NB4 (cell line): ENCODE results near the gene FOXF1.

Experiments
- DNase-seq: peaks from one replicate; pipeline ENCODE4 v3.0.0; 2010; ENCODE audit warnings: low read depth
- H3K4me3 ChIP-seq: one replicate; pipeline ENCODE4 v1.5.1; 2011; ENCODE audit warnings: mild to moderate bottlenecking, low read depth, low read length, moderate library complexity
- MYC ChIP-seq: IDR thresholded peaks from 2 replicates; pipeline ENCODE4 v1.6.1; 2011; ENCODE audit warnings: low read depth, low read length
- POLR2A ChIP-seq: IDR thresholded peaks from 2 replicates; pipeline ENCODE4 v1.6.1; 2011; ENCODE audit warnings: mild to moderate bottlenecking; ENCODE audit not compliant: insufficient read length; ENCODE audit errors: extremely low read depth
- TF ChIP-seq, protein P1 (sequence below): IDR thresholded peaks from one replicate; pipeline ENCODE4 v1.5.1; 2012; ENCODE audit warnings: low read depth, low read length
- TF ChIP-seq, protein P2 (sequence below): IDR thresholded peaks from 2 replicates; pipeline ENCODE4 v1.6.1; 2011; ENCODE audit warnings: low read depth, low read length

Gene FOXF1

DNA sequence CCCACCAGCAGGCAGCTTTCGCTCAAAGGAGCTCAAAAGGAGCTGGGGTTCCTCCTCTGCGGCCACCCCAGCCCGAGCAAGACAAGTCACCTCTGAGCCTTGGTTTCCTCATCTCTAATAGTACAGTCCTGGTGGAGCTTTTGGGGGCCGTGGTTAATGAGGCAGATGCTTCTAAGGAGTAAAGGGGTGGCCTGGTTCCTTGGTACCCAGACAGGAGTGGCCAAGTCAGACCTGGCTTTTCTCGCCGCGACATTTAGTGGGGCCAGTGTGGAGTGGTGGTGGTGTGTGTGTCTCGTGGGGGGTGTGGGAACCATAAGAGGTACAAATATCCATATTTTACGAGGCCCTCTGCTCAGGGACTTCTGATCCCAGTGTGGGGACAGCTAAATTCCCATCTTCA is 6.7 kb downstream of the FOXF1 start:
- DNase-seq: no peak
- TF ChIP-seq, protein P1, sequence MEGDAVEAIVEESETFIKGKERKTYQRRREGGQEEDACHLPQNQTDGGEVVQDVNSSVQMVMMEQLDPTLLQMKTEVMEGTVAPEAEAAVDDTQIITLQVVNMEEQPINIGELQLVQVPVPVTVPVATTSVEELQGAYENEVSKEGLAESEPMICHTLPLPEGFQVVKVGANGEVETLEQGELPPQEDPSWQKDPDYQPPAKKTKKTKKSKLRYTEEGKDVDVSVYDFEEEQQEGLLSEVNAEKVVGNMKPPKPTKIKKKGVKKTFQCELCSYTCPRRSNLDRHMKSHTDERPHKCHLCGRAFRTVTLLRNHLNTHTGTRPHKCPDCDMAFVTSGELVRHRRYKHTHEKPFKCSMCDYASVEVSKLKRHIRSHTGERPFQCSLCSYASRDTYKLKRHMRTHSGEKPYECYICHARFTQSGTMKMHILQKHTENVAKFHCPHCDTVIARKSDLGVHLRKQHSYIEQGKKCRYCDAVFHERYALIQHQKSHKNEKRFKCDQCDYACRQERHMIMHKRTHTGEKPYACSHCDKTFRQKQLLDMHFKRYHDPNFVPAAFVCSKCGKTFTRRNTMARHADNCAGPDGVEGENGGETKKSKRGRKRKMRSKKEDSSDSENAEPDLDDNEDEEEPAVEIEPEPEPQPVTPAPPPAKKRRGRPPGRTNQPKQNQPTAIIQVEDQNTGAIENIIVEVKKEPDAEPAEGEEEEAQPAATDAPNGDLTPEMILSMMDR: no peak
- TF ChIP-seq, protein P2, sequence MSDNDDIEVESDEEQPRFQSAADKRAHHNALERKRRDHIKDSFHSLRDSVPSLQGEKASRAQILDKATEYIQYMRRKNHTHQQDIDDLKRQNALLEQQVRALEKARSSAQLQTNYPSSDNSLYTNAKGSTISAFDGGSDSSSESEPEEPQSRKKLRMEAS: no peak
- TF ChIP-seq POLR2A (no peak), MYC (no peak)
- H3K4me3 ChIP-seq: no peak overlapping the region

DNA sequence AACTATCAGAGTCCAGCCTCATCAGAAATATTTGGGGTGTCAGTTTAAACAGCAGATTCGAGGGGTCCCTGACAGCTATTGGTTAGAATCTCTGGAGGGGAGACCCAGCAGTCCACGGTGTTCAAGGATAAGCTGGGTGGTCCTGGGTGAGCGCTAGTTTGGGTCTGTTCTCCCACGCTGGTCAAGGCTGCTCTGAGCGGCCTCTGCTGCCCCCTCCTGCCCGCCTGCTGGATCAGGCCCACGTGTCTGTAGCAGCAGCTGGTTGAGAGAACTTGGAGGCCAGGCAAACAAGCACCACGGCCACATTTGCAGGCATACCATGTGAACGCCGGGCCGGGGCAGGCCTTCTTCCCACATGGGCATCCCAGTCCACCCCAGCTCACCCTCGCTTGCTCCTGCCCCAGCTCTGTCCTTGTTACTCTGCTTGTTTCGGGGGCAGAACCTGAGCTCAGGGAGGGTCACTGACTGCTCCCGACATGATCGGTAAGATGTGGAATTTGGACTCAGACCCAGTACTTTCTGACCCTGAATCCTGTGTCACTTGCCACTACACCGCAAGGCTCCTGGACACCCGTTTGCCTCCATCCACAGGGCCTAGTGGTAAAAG is 7.4 kb downstream of the FOXF1 start:
- no peak overlapping the region for H3K4me3 ChIP-seq
- DNase-seq: peak; percentile 79
- TF ChIP-seq POLR2A (no peak), MYC (peak; percentile 81)
- TF ChIP-seq, protein P1: peak; percentile 82
- TF ChIP-seq, protein P2: peak; percentile 95

DNA sequence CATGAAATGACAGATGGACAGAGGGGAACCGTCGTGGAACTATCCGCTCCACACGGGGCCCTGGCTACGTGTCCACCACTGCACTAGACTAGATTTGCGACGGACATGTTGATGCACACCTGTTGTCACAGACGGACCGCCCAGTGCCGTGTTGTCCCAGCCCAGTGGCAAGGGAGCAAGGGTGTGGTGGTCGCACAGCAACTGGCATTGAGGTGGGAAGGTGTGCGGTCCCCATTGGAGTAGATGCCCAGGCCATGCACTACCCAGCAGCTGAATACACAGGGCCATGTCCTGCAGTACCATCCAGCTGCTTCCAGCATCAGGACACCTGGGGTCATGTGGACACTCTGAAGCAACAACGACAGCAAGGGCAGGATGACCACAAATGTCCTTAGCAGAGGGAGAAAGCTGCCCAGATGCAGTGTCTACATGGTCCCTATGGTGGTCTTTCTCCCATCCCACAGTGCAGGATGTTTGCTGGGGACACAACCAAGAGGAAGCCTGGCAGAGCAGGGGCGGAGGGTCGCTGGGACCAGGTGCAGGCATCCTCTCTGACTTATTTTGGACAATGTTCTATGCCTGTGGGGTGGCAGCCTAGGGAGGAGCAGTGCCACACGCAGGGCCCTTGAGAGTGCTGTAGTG is 8.8 kb downstream of the FOXF1 start:
- DNase-seq: no peak
- TF ChIP-seq POLR2A: no peak
- no peak overlapping the region for H3K4me3 ChIP-seq

DNA sequence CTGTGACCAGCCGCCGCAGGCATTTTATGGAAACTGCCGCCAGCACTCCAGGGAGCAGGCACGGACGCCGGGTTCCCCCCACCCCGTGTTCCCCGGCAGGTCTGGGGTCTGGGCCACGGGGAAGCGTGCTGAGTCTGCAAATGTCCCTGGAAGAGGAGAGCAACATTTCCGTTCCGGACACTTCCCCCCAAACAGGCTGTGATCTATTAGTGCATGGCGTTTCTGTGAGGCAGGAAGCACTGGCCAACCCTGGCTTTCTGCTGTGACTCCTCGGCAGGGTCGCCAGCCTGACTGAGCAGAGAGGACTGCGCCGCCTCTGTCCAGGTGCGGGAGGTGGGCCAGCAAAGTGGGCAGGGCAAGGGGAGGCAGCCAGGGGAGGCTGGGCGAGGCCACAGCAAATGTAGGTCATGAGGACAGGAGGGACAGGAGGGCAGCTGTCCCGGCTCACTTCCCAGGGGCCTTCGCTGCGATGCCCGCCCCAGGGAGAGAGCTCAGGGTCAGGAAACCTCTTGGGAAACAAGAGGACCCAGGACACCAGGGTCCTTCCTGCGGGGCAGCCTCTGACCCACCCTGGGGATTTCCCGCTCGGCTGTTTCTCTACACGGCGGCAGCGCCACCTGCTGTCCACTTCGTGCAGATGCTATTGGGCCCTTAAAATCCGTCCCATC is 9.5 kb downstream of the FOXF1 start:
- TF ChIP-seq MYC: no peak
- TF ChIP-seq, protein P1: peak; percentile 89
- peak; percentile 72 for DNase-seq
- no peak overlapping the region for H3K4me3 ChIP-seq

DNA sequence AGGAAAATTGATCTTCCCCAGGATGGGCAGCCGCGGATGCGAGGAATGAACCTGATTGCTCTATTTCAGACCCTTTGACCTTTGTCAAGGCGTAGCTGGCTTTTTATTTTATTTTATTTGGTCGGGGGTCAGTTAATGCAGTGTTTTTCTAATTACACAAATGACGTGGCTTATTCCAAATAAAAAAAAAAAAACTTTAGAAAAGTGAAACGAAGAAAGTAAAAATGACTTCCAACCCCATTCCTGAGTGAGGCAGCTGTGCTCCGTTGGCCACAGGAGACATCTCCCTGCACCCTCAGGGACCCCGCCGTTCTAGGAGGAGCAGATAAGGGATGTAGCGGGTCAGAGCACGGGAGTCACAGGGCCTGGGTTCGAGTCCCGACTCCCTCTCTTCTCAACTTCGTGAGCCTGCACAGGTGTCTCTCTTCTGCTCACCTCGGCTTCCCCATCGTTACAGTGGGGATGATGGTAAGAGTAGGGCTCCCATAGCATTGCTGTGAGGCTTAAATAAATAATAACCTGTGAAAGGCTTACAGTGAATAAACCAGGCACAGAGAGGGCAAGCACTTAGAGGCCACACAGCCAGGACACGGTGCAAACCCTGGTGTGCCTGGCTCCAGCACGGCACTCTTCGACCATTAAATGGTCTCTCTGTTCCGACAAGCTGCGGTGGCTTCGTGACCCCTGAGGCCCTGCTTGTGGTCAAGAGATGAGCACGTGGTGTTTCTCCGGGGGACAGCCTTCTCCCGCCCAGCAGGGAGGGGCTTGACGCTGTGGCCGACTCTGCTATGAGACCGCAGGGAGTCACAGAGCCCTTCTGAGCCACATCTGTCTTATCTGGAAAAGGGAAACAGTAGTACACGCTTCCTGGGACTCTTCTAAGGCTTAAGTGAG is 10.2 kb downstream of the FOXF1 start:
- H3K4me3 ChIP-seq: no peak overlapping the region
- no peak for TF ChIP-seq POLR2A
- TF ChIP-seq MYC: no peak; the same call in 1 of the 2 replicates
- TF ChIP-seq, protein P1: no peak
- TF ChIP-seq, protein P2: peak; percentile 93
- DNase-seq: peak; percentile 86
